Stimulated activated CD4-positive, alpha-beta T cell treated with anti-CD3 and anti-CD28 coated beads, Interleukin-12 subunit alpha, Interleukin-12 subunit beta, amount 100 ng/mL, for 4 hours (primary cell): ENCODE results near the gene CDC26.
"Not testable (repeated sequence)": the region's sequence is repeated elsewhere in the genome, so short reads cannot be mapped to it uniquely, and the experiment has no call there.

Experiments
- DNase-seq: peaks from one replicate; pipeline ENCODE4 v3.0.0-alpha.2; 2020

CDC26 gene

GRCh38 chr9:113290052-113290607 is 14.8 kb upstream of the CDC26 start:
- DNase-seq, result no peak

- DNase-seq, result no peak
These were observed 13.7 kb upstream of the CDC26 start for GRCh38 chr9:113289091-113289490.

GRCh38 chr9:113281356-113281755 is 6.0 kb upstream of the CDC26 start:
- DNase-seq, result no peak

GRCh38 chr9:113278840-113279239 is 3.5 kb upstream of the CDC26 start:
- DNase-seq, result no peak

GRCh38 chr9:113274474-113275156 is 757 bp downstream of the CDC26 start:
- DNase-seq, result no peak

GRCh38 chr9:113269871-113270270 is 5.5 kb downstream of the CDC26 start:
- DNase-seq, result no peak

- no peak for DNase-seq
These were observed 6.0 kb downstream of the CDC26 start for GRCh38 chr9:113269355-113269754.

GRCh38 chr9:113267911-113268566 is 7.3 kb downstream of the CDC26 start:
- DNase-seq, result no peak

- DNase-seq, result no peak
These were observed 9.2 kb downstream of the CDC26 start for GRCh38 chr9:113266174-113266573.

- no peak for DNase-seq
These were observed 13.3 kb downstream of the CDC26 start for GRCh38 chr9:113261917-113262671.

GRCh38 chr9:113258282-113258681 is 17.1 kb downstream of the CDC26 start:
- no peak for DNase-seq

GRCh38 chr9:113257863-113258262 is 17.5 kb downstream of the CDC26 start:
- DNase-seq, result no peak

GRCh38 chr9:113255438-113255837 is 19.9 kb downstream of the CDC26 start:
- no peak for DNase-seq

- no peak for DNase-seq
These were observed 20.4 kb downstream of the CDC26 start for GRCh38 chr9:113254991-113255390.

- no peak for DNase-seq
These were observed 24.6 kb downstream of the CDC26 start for GRCh38 chr9:113250807-113251206.

- DNase-seq, result not testable (repeated sequence)
These were observed 25.7 kb downstream of the CDC26 start for GRCh38 chr9:113249661-113250060.

- DNase-seq, result no peak
These were observed 27.7 kb downstream of the CDC26 start for GRCh38 chr9:113247640-113248039.

GRCh38 chr9:113246928-113247327 is 28.4 kb downstream of the CDC26 start:
- DNase-seq, result no peak

GRCh38 chr9:113245894-113246293 is 29.5 kb downstream of the CDC26 start:
- DNase-seq, result no peak

GRCh38 chr9:113244556-113244955 is 30.8 kb downstream of the CDC26 start:
- no peak for DNase-seq

GRCh38 chr9:113241161-113241560 is 34.2 kb downstream of the CDC26 start:
- no peak for DNase-seq

- DNase-seq, result no peak
These were observed 36.5 kb downstream of the CDC26 start for GRCh38 chr9:113238859-113239232.

GRCh38 chr9:113238202-113238858 is 37.0 kb downstream of the CDC26 start:
- no peak for DNase-seq
